Measurements from ENCODE around the gene CLIC3.

- TF ChIP-seq POLR2A (IDR thresholded peaks at IDR 0.05; ENCODE audit: low read length) (no peak), GATA1 (IDR thresholded peaks at IDR 0.05; ENCODE audit: low read depth, low read length) (no peak)
Measured at GRCh38 chr9:137044502-137045177, 48.3 kb upstream of the CLIC3 start.

Measured in erythroblast (primary cell).